ENCODE measurements around the gene SP140L.

- TF ChIP-seq EZH2 (IDR thresholded peaks at IDR 0.05; ENCODE audit: insufficient read depth, poor library complexity, severe bottlenecking) (no peak), EZH2phosphoT487 (IDR thresholded peaks at IDR 0.05; ENCODE audit: insufficient read depth, low read depth) (no peak)
Measured at GRCh38 chr2:230282936-230283335, 44.1 kb upstream of the SP140L start.
